ENCODE data around the gene FKBP5. TPM values are rescaled to one million over a fixed set of nuclear protein-coding genes. Genes with fewer than 3 reads are reported as not detected.
A peak's percentile ranks its signal among the peaks of the same experiment; 100 is the strongest.

The FKBP5 gene
- total RNA-seq, 3 donors from 2014 or later: 167 to 970 (median 266) TPM

- Histone ChIP-seq H3K27me3 (no peaks in the 10 kb centered on the region), H3K4me1 (no peaks in the 10 kb centered on the region), H3K4me3 (no peak overlapping the region), H3K9me3 (no peaks in the 10 kb centered on the region), H3K27ac (no peak overlapping the region), H3K36me3 (peaks cover 12% of the 10 kb centered on the region)
- no peak for DNase-seq (ENCODE audit: low spot score in 2 of 2)
- intact Hi-C loops (cut with DNase I; ENCODE audit: low total_unique reads): loop anchor here (10.0 kb wide), 1 partner anchor 574 kb away; no protein-coding TSS in a partner anchor
- no peak for TF ChIP-seq POLR2A (IDR thresholded peaks at IDR 0.05)
- TF ChIP-seq POLR2AphosphoS5 (IDR thresholded peaks at IDR 0.05): no peak
- no peak for TF ChIP-seq CTCF (IDR thresholded peaks at IDR 0.05)
Measured at GRCh38 chr6:35638679-35639078, 50.0 kb downstream of the FKBP5 start.

- Histone ChIP-seq H3K4me1 (no peaks in the 10 kb centered on the region), H3K36me3 (peaks cover 12% of the 10 kb centered on the region), H3K4me3 (no peak overlapping the region), H3K27me3 (no peaks in the 10 kb centered on the region), H3K9me3 (no peaks in the 10 kb centered on the region), H3K27ac (no peak overlapping the region)
- no peak for TF ChIP-seq POLR2AphosphoS5 (IDR thresholded peaks at IDR 0.05)
- no peak for TF ChIP-seq CTCF (IDR thresholded peaks at IDR 0.05)
- no peak for TF ChIP-seq POLR2A (IDR thresholded peaks at IDR 0.05)
- DNase-seq (ENCODE audit: low spot score in 2 of 2): no peak
- intact Hi-C loops (cut with DNase I; ENCODE audit: low total_unique reads): loop anchor here (10.0 kb wide), 1 partner anchor 573 kb away; no protein-coding TSS in a partner anchor
Measured at GRCh38 chr6:35637911-35638310, 50.8 kb downstream of the FKBP5 start.

- H3K27me3 ChIP-seq: no peaks in the 10 kb centered on the region
- intact Hi-C loops (cut with DNase I; ENCODE audit: low total_unique reads): loop anchor here (10.0 kb wide), 1 partner anchor 571 kb away; no protein-coding TSS in a partner anchor
- no peaks in the 10 kb centered on the region for H3K9me3 ChIP-seq
- no peak for DNase-seq (ENCODE audit: low spot score in 2 of 2)
- no peak overlapping the region for H3K4me3 ChIP-seq
- no peak for TF ChIP-seq POLR2A (IDR thresholded peaks at IDR 0.05)
- no peak for TF ChIP-seq CTCF (IDR thresholded peaks at IDR 0.05)
- TF ChIP-seq POLR2AphosphoS5 (IDR thresholded peaks at IDR 0.05): no peak
- no peaks in the 10 kb centered on the region for H3K4me1 ChIP-seq
- peaks cover 12% of the 10 kb centered on the region for H3K36me3 ChIP-seq
- H3K27ac ChIP-seq: no peak overlapping the region
Measured at GRCh38 chr6:35635601-35636597, 52.8 kb downstream of the FKBP5 start.

- Histone ChIP-seq H3K9me3 (no peaks in the 10 kb centered on the region), H3K4me1 (no peaks in the 10 kb centered on the region), H3K36me3 (no peaks in the 10 kb centered on the region), H3K27ac (no peak overlapping the region), H3K27me3 (no peaks in the 10 kb centered on the region), H3K4me3 (no peak overlapping the region)
- intact Hi-C loops (cut with DNase I; ENCODE audit: low total_unique reads): loop anchor here (10.0 kb wide), 1 partner anchor 570 kb away; no protein-coding TSS in a partner anchor
- no peak for DNase-seq (ENCODE audit: low spot score in 2 of 2)
- TF ChIP-seq POLR2AphosphoS5 (IDR thresholded peaks at IDR 0.05) (no peak), CTCF (IDR thresholded peaks at IDR 0.05) (no peak), POLR2A (IDR thresholded peaks at IDR 0.05) (no peak)
Measured at GRCh38 chr6:35634316-35634715, 54.4 kb downstream of the FKBP5 start.

GRCh38 chr6:35633579-35634089 is 55.1 kb downstream of the FKBP5 start:
- TF ChIP-seq CTCF (IDR thresholded peaks at IDR 0.05): no peak
- TF ChIP-seq POLR2AphosphoS5 (IDR thresholded peaks at IDR 0.05): no peak
- TF ChIP-seq POLR2A (IDR thresholded peaks at IDR 0.05): no peak
- Histone ChIP-seq H3K4me3 (no peak overlapping the region), H3K4me1 (no peaks in the 10 kb centered on the region), H3K36me3 (no peaks in the 10 kb centered on the region), H3K27ac (peak overlapping the region in 1 of 2 donors; percentile 4), H3K27me3 (no peaks in the 10 kb centered on the region), H3K9me3 (no peaks in the 10 kb centered on the region)
- intact Hi-C loops (cut with DNase I; ENCODE audit: low total_unique reads): loop anchor here (10.0 kb wide), 1 partner anchor 569 kb away; no protein-coding TSS in a partner anchor
- no peak for DNase-seq (ENCODE audit: low spot score in 2 of 2)
